Measurements from ENCODE around the gene UTP15. TPM values are rescaled to one million over a fixed set of nuclear protein-coding genes. Genes with fewer than 3 reads are reported as not detected.

UTP15 gene
- total RNA-seq, 1 donor from 2014 or later = 23.8 TPM

GRCh38 chr5:73528248-73528647 lies 37.3 kb upstream of the UTP15 start:
- DNase-seq (ENCODE audit: low read depth) = no peak
- H3K4me3 ChIP-seq (ENCODE audit: low read depth, low read length) = no peak overlapping the region
- H3K27me3 ChIP-seq (ENCODE audit: control insufficient read depth, insufficient read depth, low read length) = no peaks in the 10 kb centered on the region
- no peaks in the 10 kb centered on the region for H3K36me3 ChIP-seq (ENCODE audit: control insufficient read depth, insufficient read depth, low read length)
- TF ChIP-seq CTCF (IDR thresholded peaks at IDR 0.05; ENCODE audit: insufficient read depth, low read length, poor library complexity, severe bottlenecking) = no peak

- Histone ChIP-seq H3K27me3 (ENCODE audit: control insufficient read depth, insufficient read depth, low read length) (no peaks in the 10 kb centered on the region), H3K4me3 (ENCODE audit: low read depth, low read length) (no peak overlapping the region), H3K36me3 (ENCODE audit: control insufficient read depth, insufficient read depth, low read length) (no peaks in the 10 kb centered on the region)
- no peak for DNase-seq (ENCODE audit: low read depth)
- TF ChIP-seq CTCF (IDR thresholded peaks at IDR 0.05; ENCODE audit: insufficient read depth, low read length, poor library complexity, severe bottlenecking) = no peak
These were observed 36.5 kb upstream of the UTP15 start for GRCh38 chr5:73529081-73529480.

GRCh38 chr5:73531356-73531755 lies 34.2 kb upstream of the UTP15 start:
- Histone ChIP-seq H3K27me3 (ENCODE audit: control insufficient read depth, insufficient read depth, low read length) (no peaks in the 10 kb centered on the region), H3K36me3 (ENCODE audit: control insufficient read depth, insufficient read depth, low read length) (no peaks in the 10 kb centered on the region), H3K4me3 (ENCODE audit: low read depth, low read length) (no peak overlapping the region)
- DNase-seq (ENCODE audit: low read depth) = no peak
- TF ChIP-seq CTCF (IDR thresholded peaks at IDR 0.05; ENCODE audit: insufficient read depth, low read length, poor library complexity, severe bottlenecking) = no peak

- Histone ChIP-seq H3K27me3 (ENCODE audit: control insufficient read depth, insufficient read depth, low read length) (no peaks in the 10 kb centered on the region), H3K36me3 (ENCODE audit: control insufficient read depth, insufficient read depth, low read length) (no peaks in the 10 kb centered on the region), H3K4me3 (ENCODE audit: low read depth, low read length) (no peak overlapping the region)
- no peak for DNase-seq (ENCODE audit: low read depth)
- no peak for TF ChIP-seq CTCF (IDR thresholded peaks at IDR 0.05; ENCODE audit: insufficient read depth, low read length, poor library complexity, severe bottlenecking)
These were observed 33.3 kb upstream of the UTP15 start for GRCh38 chr5:73532195-73532594.

- DNase-seq (ENCODE audit: low read depth) = no peak
- H3K36me3 ChIP-seq (ENCODE audit: control insufficient read depth, insufficient read depth, low read length) = no peaks in the 10 kb centered on the region
- H3K4me3 ChIP-seq (ENCODE audit: low read depth, low read length) = no peak overlapping the region
- H3K27me3 ChIP-seq (ENCODE audit: control insufficient read depth, insufficient read depth, low read length) = no peaks in the 10 kb centered on the region
- no peak for TF ChIP-seq CTCF (IDR thresholded peaks at IDR 0.05; ENCODE audit: insufficient read depth, low read length, poor library complexity, severe bottlenecking)
These were observed 31.4 kb upstream of the UTP15 start for GRCh38 chr5:73534011-73534644.

- H3K27me3 ChIP-seq (ENCODE audit: control insufficient read depth, insufficient read depth, low read length) = no peaks in the 10 kb centered on the region
These were observed 30.6 kb upstream of the UTP15 start for GRCh38 chr5:73534971-73535370.

More at GRCh38 chr5:73534971-73535370, 30.6 kb upstream of the UTP15 start:
- no peak for TF ChIP-seq CTCF (IDR thresholded peaks at IDR 0.05; ENCODE audit: insufficient read depth, low read length, poor library complexity, severe bottlenecking)
- Histone ChIP-seq H3K36me3 (ENCODE audit: control insufficient read depth, insufficient read depth, low read length) (no peaks in the 10 kb centered on the region), H3K4me3 (ENCODE audit: low read depth, low read length) (no peak overlapping the region)
- DNase-seq (ENCODE audit: low read depth) = no peak
